CD4-positive, CD25-positive, alpha-beta regulatory T cell (primary cell): ENCODE data around the gene PPP2R5B. TPM values are rescaled to one million over a fixed set of nuclear protein-coding genes. Genes with fewer than 3 reads are reported as not detected.
"Not testable (repeated sequence)": the region's sequence is repeated elsewhere in the genome, so short reads cannot be mapped to it uniquely, and the experiment has no call there.

Experiments
- ATAC-seq, 2 donors: fragments of 150-1000 bp; cut with Tn5 transposase; one replicate each; pipeline ENCODE4 v1.10.0; 2021; ENCODE audit warnings: low read depth in 2 of 2, moderate number of reproducible peaks in 2 of 2, moderate library complexity in 1 of 2
- DNase-seq, 3 donors: peaks; one replicate each; pipeline versions ENCODE4 v3.0.0 to v3.0.0-alpha.2; 2012 to 2022; ENCODE audit warnings: mixed read lengths in 1 of 3
- H3K27ac ChIP-seq: one replicate; pipeline ENCODE4 v1.7.0; 2013; ENCODE audit warnings: mild to moderate bottlenecking, low read length; ENCODE audit not compliant: insufficient read depth, poor library complexity, severe bottlenecking
- H3K27me3 ChIP-seq: one replicate; pipeline ENCODE4 v1.7.0; 2013; ENCODE audit warnings: low read length; ENCODE audit not compliant: control insufficient read depth, insufficient read depth
- H3K36me3 ChIP-seq: one replicate; pipeline ENCODE4 v1.7.0; 2013; ENCODE audit warnings: mild to moderate bottlenecking, low read length, moderate library complexity; ENCODE audit not compliant: control insufficient read depth, insufficient read depth
- H3K4me1 ChIP-seq: 2 replicates; pipeline ENCODE4 v1.7.0; 2013; ENCODE audit warnings: mild to moderate bottlenecking, low read length; ENCODE audit not compliant: insufficient read depth, control insufficient read depth, poor library complexity, severe bottlenecking
- H3K4me3 ChIP-seq: one replicate; pipeline ENCODE4 v1.7.0; 2013; ENCODE audit warnings: low read depth, mild to moderate bottlenecking, low read length, moderate library complexity
- H3K9me3 ChIP-seq, 2 experiments: 1 replicate in 1 of 2; 2 replicates in 1 of 2; pipeline ENCODE4 v1.7.0; 2013; ENCODE audit warnings: low read length in 2 of 2, mild to moderate bottlenecking in 1 of 2, moderate library complexity in 1 of 2; ENCODE audit not compliant: control insufficient read depth in 2 of 2
- H3K27ac Mint-ChIP-seq, 3 donors: one replicate each; pipeline ENCODE4 v1.8.0; 2020 to 2022; ENCODE audit warnings: mild to moderate bottlenecking in 3 of 3, mixed read lengths in 3 of 3, moderate library complexity in 2 of 3
- H3K27me3 Mint-ChIP-seq: one replicate; pipeline ENCODE4 v1.8.0; 2022; ENCODE audit warnings: mild to moderate bottlenecking, mixed read lengths
- H3K36me3 Mint-ChIP-seq: one replicate; pipeline ENCODE4 v1.8.0; 2020; ENCODE audit warnings: mixed read lengths
- H3K4me1 Mint-ChIP-seq, 4 donors: one replicate each; pipeline ENCODE4 v1.8.0; 2020 to 2022; ENCODE audit warnings: mixed read lengths in 4 of 4, mild to moderate bottlenecking in 1 of 4
- H3K4me3 Mint-ChIP-seq, 4 donors: one replicate each; pipeline ENCODE4 v1.8.0; 2020 to 2022; ENCODE audit warnings: mild to moderate bottlenecking in 4 of 4, mixed read lengths in 4 of 4, moderate library complexity in 3 of 4
- H3K9me3 Mint-ChIP-seq, 7 donors: one replicate each; pipeline ENCODE4 v1.8.0; 2020 to 2022; ENCODE audit warnings: mixed read lengths in 7 of 7, mild to moderate bottlenecking in 3 of 7, moderate library complexity in 2 of 7
- polyA plus RNA-seq, 4 donors: library from polyadenylated mRNA; unstranded; fragments of 300-500 nt; fragmentation: Illumina TruSeq; gene quantifications; one replicate each; pipeline ENCODE4 v1.2.3, GENCODE V29; 2021
- total RNA-seq: library from RNA; stranded (reverse); gene quantifications from one replicate; pipeline ENCODE4 v1.2.3, GENCODE V29; 2022

Gene PPP2R5B
- total and polyA plus RNA-seq, 5 donors from 2014 or later = 3.6 to 34.5 (median 3.9) TPM

- Histone ChIP-seq H3K27me3 (no peaks in the 10 kb centered on the region), H3K4me1 (peaks cover 7% of the 10 kb centered on the region), H3K9me3 (no peaks in the 10 kb centered on the region), H3K27ac (no peak overlapping the region), H3K36me3 (no peaks in the 10 kb centered on the region), H3K4me3 (no peak overlapping the region)
- Mint-ChIP-seq H3K27ac (no peak overlapping the region), H3K4me1 (peaks cover 0 to 8% (median 1%) of the 10 kb centered on the region in 4 donors), H3K9me3 (peaks cover 0 to 3% (median 0%) of the 10 kb centered on the region in 7 donors), H3K4me3 (no peak overlapping the region), H3K36me3 (no peaks in the 10 kb centered on the region), H3K27me3 (peaks cover 5% of the 10 kb centered on the region)
- DNase-seq (no peak), ATAC-seq (no peak)
Observed at GRCh38 chr11:64976651-64977050, 52.2 kb downstream of the PPP2R5B start.

- H3K27me3 ChIP-seq, H3K4me3 ChIP-seq, H3K36me3 ChIP-seq, DNase-seq, H3K4me3 Mint-ChIP-seq, H3K36me3 Mint-ChIP-seq, ATAC-seq, H3K9me3 ChIP-seq, H3K4me1 Mint-ChIP-seq, H3K4me1 ChIP-seq, H3K27ac Mint-ChIP-seq, H3K9me3 Mint-ChIP-seq, H3K27ac ChIP-seq: not testable (repeated sequence)
- H3K27me3 Mint-ChIP-seq = peaks cover 10% of the 10 kb centered on the region
Observed at GRCh38 chr11:64983339-64983738, 58.9 kb downstream of the PPP2R5B start.

Other genes with a start within 250 kb of the PPP2R5B start
- 0.42 TPM for gene NRXN2, start 201.5 kb upstream of the PPP2R5B start, total RNA-seq
- not detected for gene NRXN2, start 201.5 kb upstream of the PPP2R5B start, polyA plus RNA-seq
- gene RASGRP2, start 180.5 kb upstream of the PPP2R5B start, total RNA-seq = 570 TPM
- 100 to 1,000 TPM; 140 to 170 (median 157) TPM for gene RASGRP2, start 180.5 kb upstream of the PPP2R5B start, polyA plus RNA-seq
- gene PYGM, start 164.7 kb upstream of the PPP2R5B start, total RNA-seq = 10.9 TPM
- under 1 TPM in 2 of 4 donors, not detected in 2; 0.17 to 0.43 TPM for gene PYGM, start 164.7 kb upstream of the PPP2R5B start, polyA plus RNA-seq
- 1,361 TPM for gene SF1, start 146.1 kb upstream of the PPP2R5B start, total RNA-seq
- 100 to 1,000 TPM in 1 of 4 donors, 10 to 100 TPM in 3; 75.0 to 100 (median 89.3) TPM for gene SF1, start 146.1 kb upstream of the PPP2R5B start, polyA plus RNA-seq
- 85.0 TPM for gene MAP4K2, start 121.5 kb upstream of the PPP2R5B start, total RNA-seq
- 10 to 100 TPM; 31.5 to 39.5 (median 34.8) TPM for gene MAP4K2, start 121.5 kb upstream of the PPP2R5B start, polyA plus RNA-seq
- gene MEN1, start 114.1 kb upstream of the PPP2R5B start, total RNA-seq = 31.3 TPM
- gene MEN1, start 114.1 kb upstream of the PPP2R5B start, polyA plus RNA-seq = 10 to 100 TPM; 20.9 to 26.1 (median 24.5) TPM
- 11.6 TPM for gene CDC42BPG, start 80.0 kb upstream of the PPP2R5B start, total RNA-seq
- gene CDC42BPG, start 80.0 kb upstream of the PPP2R5B start, polyA plus RNA-seq = under 1 TPM in 2 of 4 donors, not detected in 2; 0.11 to 0.13 TPM
- gene EHD1, start 46.1 kb upstream of the PPP2R5B start, total RNA-seq = 201 TPM
- 100 to 1,000 TPM; 180 to 223 (median 183) TPM for gene EHD1, start 46.1 kb upstream of the PPP2R5B start, polyA plus RNA-seq
- 234 TPM for gene ATG2A, start 7.5 kb upstream of the PPP2R5B start, total RNA-seq
- gene ATG2A, start 7.5 kb upstream of the PPP2R5B start, polyA plus RNA-seq = 1 to 10 TPM; 5.8 to 8.0 (median 6.4) TPM
- gene GPHA2, start 11.2 kb downstream of the PPP2R5B start, total RNA-seq = not detected
- not detected for gene GPHA2, start 11.2 kb downstream of the PPP2R5B start, polyA plus RNA-seq
- not detected for gene MAJIN, start 47.4 kb downstream of the PPP2R5B start, total RNA-seq
- under 1 TPM in 3 of 4 donors, not detected in 1; 0.46 to 0.64 (median 0.51) TPM for gene MAJIN, start 47.4 kb downstream of the PPP2R5B start, polyA plus RNA-seq
- gene BATF2, start 72.3 kb downstream of the PPP2R5B start, total RNA-seq = not detected
- not detected for gene BATF2, start 72.3 kb downstream of the PPP2R5B start, polyA plus RNA-seq
- 16.5 TPM for gene ARL2, start 89.5 kb downstream of the PPP2R5B start, total RNA-seq
- gene ARL2, start 89.5 kb downstream of the PPP2R5B start, polyA plus RNA-seq = 10 to 100 TPM; 57.6 to 67.6 (median 66.1) TPM
- 17.4 TPM for gene SNX15, start 102.8 kb downstream of the PPP2R5B start, total RNA-seq
- 10 to 100 TPM in 3 of 4 donors, 1 to 10 TPM in 1; 9.4 to 15.6 (median 11.1) TPM for gene SNX15, start 102.8 kb downstream of the PPP2R5B start, polyA plus RNA-seq
- gene SAC3D1, start 116.5 kb downstream of the PPP2R5B start, total RNA-seq = 4.2 TPM
- 10 to 100 TPM; 11.7 to 15.3 (median 13.4) TPM for gene SAC3D1, start 116.5 kb downstream of the PPP2R5B start, polyA plus RNA-seq
- 16.4 TPM for gene NAALADL1, start 133.9 kb downstream of the PPP2R5B start, total RNA-seq
- 10 to 100 TPM; 23.9 to 52.2 (median 32.3) TPM for gene NAALADL1, start 133.9 kb downstream of the PPP2R5B start, polyA plus RNA-seq
- 1.7 TPM for gene CDCA5, start 159.4 kb downstream of the PPP2R5B start, total RNA-seq
- gene CDCA5, start 159.4 kb downstream of the PPP2R5B start, polyA plus RNA-seq = 1 to 10 TPM in 3 of 4 donors, under 1 TPM in 1; 0.78 to 3.2 (median 1.6) TPM
- gene ZFPL1, start 159.5 kb downstream of the PPP2R5B start, total RNA-seq = 42.9 TPM
- gene ZFPL1, start 159.5 kb downstream of the PPP2R5B start, polyA plus RNA-seq = 10 to 100 TPM; 27.0 to 33.2 (median 30.2) TPM
- 234 TPM for gene VPS51, start 171.5 kb downstream of the PPP2R5B start, total RNA-seq
- gene VPS51, start 171.5 kb downstream of the PPP2R5B start, polyA plus RNA-seq = 100 to 1,000 TPM in 1 of 4 donors, 10 to 100 TPM in 3; 84.2 to 109 (median 96.3) TPM
- gene TM7SF2, start 187.2 kb downstream of the PPP2R5B start, total RNA-seq = 20.2 TPM
- gene TM7SF2, start 187.2 kb downstream of the PPP2R5B start, polyA plus RNA-seq = 10 to 100 TPM in 2 of 4 donors, 1 to 10 TPM in 2; 8.0 to 11.1 (median 9.4) TPM
- gene ZNHIT2, start 193.0 kb downstream of the PPP2R5B start, total RNA-seq = 6.0 TPM
- 10 to 100 TPM; 20.1 to 29.0 (median 22.7) TPM for gene ZNHIT2, start 193.0 kb downstream of the PPP2R5B start, polyA plus RNA-seq
- 1,172 TPM for gene FAU, start 197.4 kb downstream of the PPP2R5B start, total RNA-seq
- 1,000 to 10,000 TPM; 1,003 to 1,125 (median 1,056) TPM for gene FAU, start 197.4 kb downstream of the PPP2R5B start, polyA plus RNA-seq
- gene MRPL49, start 197.6 kb downstream of the PPP2R5B start, total RNA-seq = 47.7 TPM
- gene MRPL49, start 197.6 kb downstream of the PPP2R5B start, polyA plus RNA-seq = 100 to 1,000 TPM; 104 to 125 (median 111) TPM
- gene SYVN1, start 209.8 kb downstream of the PPP2R5B start, total RNA-seq = 66.3 TPM
- 10 to 100 TPM in 1 of 4 donors, 1 to 10 TPM in 3; 6.2 to 10.8 (median 7.3) TPM for gene SYVN1, start 209.8 kb downstream of the PPP2R5B start, polyA plus RNA-seq
- not detected for gene SPDYC, start 245.5 kb downstream of the PPP2R5B start, total RNA-seq
- gene SPDYC, start 245.5 kb downstream of the PPP2R5B start, polyA plus RNA-seq = not detected